Testis (tissue), 2 donors: ENCODE results near the gene ZBTB46.

ENCODE experiments used
- CTCF ChIP-seq, 3 experiments: fragments of 450-650 bp in 2 of 3; fragments of 200-600 bp in 1 of 3; sonication (generic) in 1 of 3; IDR thresholded peaks; one replicate each; pipeline ENCODE4 v1.5.1; 2016 to 2019; ENCODE audit warnings: antibody characterized with exemption in 3 of 3, mild to moderate bottlenecking in 2 of 3, moderate library complexity in 1 of 3
- POLR2A ChIP-seq: fragments of 450-650 bp; IDR thresholded peaks from one replicate; pipeline ENCODE4 v1.6.1; 2017; ENCODE audit warnings: antibody characterized with exemption, mild to moderate bottlenecking, moderate library complexity

DNA sequence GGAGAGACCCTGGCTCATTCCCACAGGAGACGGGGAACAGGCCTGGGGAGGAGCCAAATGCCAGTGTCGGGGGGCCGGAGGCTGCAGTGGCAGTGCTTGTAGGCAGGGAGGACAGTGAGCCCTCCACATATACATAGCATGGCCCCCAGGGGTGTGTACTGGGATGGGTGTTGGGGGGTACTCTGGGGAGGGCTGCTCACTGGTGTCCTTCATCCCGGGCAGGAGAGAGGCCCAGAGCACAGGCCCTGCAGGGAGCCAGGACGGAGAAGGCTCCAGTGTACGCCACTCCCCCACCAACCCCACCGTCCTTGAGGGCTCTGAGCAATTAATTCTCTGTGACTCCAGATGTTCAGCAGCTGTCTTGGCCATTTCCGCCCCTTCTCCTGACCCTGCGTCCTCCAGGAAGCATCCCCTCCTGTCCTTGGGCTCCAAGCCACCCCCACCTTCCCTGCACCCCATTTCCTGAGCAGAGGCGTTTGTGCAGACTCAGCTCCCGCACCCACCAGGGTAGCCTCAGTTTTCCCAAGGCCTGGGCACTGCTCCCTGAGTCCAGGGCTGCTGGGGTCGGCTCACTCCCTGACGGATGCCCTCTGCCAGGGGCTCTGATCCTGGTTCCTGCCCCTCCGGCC is 26.8 kb upstream of the ZBTB46 start:
- TF ChIP-seq CTCF (IDR thresholded peaks at IDR 0.05), result no peak
- TF ChIP-seq POLR2A, result no peak
